Measurements from ENCODE around the gene SLC11A1.

DNA sequence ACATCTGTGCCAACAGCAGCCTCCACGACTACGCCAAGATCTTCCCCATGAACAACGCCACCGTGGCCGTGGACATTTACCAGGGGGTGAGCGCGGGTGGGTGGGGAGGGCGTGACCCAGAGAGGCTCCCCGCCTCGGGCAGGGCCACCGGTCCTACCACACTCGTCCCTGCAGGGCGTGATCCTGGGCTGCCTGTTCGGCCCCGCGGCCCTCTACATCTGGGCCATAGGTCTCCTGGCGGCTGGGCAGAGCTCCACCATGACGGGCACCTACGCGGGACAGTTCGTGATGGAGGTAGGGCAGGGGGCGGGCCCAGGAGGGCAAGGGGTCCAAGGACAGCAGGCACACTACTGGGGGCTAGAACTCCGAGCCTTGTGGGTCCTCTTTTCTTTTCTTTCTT is 9.1 kb downstream of the SLC11A1 start:
- TF ChIP-seq, protein P1, sequence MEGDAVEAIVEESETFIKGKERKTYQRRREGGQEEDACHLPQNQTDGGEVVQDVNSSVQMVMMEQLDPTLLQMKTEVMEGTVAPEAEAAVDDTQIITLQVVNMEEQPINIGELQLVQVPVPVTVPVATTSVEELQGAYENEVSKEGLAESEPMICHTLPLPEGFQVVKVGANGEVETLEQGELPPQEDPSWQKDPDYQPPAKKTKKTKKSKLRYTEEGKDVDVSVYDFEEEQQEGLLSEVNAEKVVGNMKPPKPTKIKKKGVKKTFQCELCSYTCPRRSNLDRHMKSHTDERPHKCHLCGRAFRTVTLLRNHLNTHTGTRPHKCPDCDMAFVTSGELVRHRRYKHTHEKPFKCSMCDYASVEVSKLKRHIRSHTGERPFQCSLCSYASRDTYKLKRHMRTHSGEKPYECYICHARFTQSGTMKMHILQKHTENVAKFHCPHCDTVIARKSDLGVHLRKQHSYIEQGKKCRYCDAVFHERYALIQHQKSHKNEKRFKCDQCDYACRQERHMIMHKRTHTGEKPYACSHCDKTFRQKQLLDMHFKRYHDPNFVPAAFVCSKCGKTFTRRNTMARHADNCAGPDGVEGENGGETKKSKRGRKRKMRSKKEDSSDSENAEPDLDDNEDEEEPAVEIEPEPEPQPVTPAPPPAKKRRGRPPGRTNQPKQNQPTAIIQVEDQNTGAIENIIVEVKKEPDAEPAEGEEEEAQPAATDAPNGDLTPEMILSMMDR (IDR thresholded peaks at IDR 0.05) = no peak
- no peak for TF ChIP-seq POLR2A (IDR thresholded peaks at IDR 0.05)

Measured in heart left ventricle (tissue), 13 donors.